SH-SY5Y (cell line): ENCODE measurements around the gene NEK10.

ENCODE experiments used
- GATA2 ChIP-seq: IDR thresholded peaks from 2 replicates; pipeline ENCODE4 v1.6.1; 2011; ENCODE audit warnings: mild to moderate bottlenecking, low read depth, low read length
- GATA3 ChIP-seq: IDR thresholded peaks from 2 replicates; pipeline ENCODE4 v1.6.1; 2011; ENCODE audit warnings: low read depth, mild to moderate bottlenecking, low read length, moderate library complexity

GRCh38 chr3:27089645-27090044 lies 279.5 kb downstream of the NEK10 start:
- TF ChIP-seq GATA3 (no peak), GATA2 (no peak)
